ENCODE data around the gene ELAC2.
"Not testable (repeated sequence)": the region's sequence is repeated elsewhere in the genome, so short reads cannot be mapped to it uniquely, and the experiment has no call there.

The ELAC2 gene

DNA sequence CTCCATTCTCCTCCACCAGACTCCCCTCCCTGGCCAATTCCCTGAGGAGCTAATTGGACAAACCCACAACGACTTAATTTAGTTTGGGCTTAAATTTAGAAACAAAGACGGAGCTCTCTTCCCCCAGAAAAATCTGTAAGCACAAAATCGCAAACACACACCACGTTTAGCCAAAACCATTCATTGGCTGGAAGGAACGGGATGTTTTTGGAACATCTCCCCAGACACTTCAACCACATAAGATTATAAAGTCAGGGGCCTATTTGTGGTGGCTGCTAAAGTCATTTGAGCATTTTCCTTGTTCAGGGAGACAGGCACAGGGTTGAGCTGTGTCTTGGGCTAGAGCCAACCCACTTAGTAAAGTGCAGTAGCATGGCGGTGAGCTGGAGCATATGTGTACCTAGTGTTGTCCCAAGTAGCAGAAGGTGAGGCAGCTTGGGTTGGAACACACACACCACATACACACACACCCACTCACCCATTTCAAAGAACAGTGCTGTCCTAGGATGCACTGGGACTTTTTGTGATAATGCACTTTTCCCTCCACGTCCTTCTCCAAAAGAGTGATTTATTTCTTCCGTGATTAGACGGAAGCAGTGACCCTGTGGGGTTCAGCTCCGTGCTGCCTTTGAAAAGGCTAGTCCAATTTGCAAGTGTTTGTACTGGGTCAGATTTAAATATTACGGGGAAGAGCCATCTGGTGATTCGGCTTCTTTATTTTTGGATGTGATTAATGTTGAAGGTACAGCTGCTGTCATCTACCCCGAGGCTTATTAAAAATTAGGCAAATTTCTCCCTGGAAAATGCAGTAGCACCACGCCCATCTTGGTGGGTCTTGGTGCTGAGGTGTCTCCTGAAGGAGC, 32.2 kb downstream of the ELAC2 start:
- DNase-seq = peak; percentile 95

GRCh38 chr17:12983991-12984884, 33.6 kb downstream of the ELAC2 start:
- peak; percentile 87 for DNase-seq

- no peak for DNase-seq
Measured at GRCh38 chr17:12982224-12982623, 35.6 kb downstream of the ELAC2 start.

GRCh38 chr17:12979826-12980500, 37.9 kb downstream of the ELAC2 start:
- no peak for DNase-seq

DNA sequence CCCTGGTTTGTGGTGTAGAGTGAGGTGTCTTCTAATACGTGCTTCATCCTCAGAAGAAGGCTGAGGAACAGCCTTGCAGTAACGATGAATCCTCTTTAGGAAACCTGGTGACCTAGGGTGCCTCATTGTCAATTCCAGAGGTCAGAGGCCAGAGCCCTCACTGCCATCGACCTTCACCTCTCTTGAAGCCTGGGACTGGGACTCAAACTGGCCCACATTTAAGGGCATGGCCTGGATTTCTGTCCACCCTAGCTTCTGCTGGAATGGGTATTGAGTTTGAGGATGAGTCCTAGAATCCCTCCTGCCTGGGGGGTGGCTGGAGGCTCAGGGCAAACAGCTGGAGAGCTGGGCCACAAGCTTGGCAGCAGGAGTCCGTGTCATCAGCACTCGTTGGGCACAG, 38.6 kb downstream of the ELAC2 start:
- DNase-seq = no peak

DNA sequence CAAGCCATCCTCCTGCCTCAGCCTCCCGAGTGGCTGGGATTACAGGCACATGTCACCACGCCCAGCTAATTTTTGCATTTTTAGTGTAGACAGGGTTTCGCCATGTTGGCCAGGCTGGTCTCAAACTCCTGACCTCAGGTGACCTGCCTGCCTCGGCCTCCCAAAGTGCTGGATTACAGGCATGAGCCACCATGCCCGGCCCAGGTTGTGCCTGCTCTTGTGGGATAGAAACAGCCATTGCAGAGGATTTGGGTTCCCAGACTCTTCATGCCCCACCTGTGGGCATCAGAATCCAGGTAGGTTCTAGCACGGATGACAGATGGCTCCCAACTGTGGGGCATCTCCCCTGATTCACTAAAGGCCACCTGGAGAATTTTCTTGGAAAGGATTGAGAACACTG, 39.0 kb downstream of the ELAC2 start:
- not testable (repeated sequence) for DNase-seq

DNA sequence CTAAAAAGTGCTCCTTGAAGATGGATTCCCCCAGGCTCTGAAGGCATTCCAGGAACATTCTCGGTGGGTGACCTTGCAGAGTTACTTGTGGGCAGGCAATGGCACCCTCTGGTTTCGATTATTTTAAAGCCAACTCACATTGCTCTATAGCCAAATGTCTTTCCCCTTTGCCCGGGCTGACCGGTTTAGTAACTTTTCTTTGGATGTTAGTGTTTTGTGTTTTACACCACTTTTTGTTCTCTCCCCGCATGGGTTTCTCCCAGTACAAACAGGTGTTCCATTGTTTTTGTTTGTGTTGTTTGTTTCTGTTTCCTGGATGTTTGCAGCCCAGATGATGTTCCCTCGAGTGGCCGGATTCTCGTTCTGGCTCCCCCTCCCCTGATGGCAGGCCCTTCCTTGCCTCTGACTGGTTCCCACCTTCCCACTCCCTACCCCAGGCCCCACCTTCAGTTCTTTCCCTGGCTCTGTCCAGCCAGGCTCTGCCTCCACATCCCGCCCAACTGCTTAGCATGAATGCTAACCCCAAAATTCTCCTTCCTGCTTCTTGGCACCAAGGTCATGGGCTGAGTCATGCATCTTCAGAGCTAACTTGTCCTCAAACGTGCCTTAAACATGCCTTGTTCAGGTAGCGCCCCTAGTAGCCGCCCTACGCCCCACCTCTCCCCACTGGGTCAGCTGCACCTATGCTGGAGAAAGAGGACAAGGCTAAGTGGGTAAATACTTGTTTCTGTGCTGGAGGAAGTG, 40.6 kb downstream of the ELAC2 start:
- no peak for DNase-seq

- peak; percentile 13 for DNase-seq
Measured at GRCh38 chr17:12974005-12974531, 43.8 kb downstream of the ELAC2 start.

DNA sequence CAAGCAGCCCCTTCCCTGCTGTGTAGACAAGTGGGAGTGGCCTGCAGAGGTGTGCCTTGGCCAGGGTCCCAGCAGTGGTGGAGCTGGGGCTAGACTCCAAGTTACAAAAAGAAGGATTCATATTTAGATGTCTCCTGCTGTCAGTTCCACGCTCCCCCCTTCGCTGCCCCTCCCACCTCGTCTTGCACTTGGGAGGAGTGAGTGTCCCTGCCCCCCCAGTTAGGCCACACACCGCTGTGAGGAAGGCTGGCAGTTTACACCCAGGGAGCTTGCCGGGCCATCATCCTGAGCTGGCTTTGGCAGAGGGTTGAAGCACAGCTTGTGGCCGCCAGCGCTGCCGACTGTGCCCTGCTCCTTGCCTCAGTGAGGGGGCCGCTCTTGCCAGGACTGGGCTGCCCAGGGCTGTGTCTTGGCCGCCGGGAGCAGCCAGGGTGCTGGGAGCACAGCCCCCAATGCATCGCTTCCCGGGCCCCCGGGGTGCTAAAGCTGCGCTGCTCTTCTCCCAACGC, 44.3 kb downstream of the ELAC2 start:
- peak; percentile 63 for DNase-seq

GRCh38 chr17:12967962-12968361, 49.9 kb downstream of the ELAC2 start:
- no peak for DNase-seq

DNA sequence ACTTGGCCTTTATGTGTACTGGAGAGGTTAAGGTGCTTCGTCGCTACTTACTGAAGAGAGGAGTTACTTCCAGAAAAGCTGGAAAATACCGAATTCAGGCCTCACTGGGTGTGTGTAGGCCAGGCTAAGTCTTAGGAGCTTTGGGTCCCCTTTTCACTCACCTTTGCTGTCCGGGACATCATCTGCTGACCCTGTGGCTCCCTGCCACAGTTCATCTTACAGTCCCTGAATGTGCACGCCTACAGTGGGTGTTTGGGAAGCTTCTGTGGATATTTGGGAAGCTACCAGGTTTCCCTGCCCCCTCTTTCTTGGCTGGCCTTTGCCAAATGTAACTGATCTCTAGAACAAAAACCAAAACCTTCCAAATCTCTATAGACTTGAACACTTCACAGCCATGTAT, 51.4 kb downstream of the ELAC2 start:
- no peak for DNase-seq

GRCh38 chr17:12965988-12966387, 51.8 kb downstream of the ELAC2 start:
- no peak for DNase-seq

DNA sequence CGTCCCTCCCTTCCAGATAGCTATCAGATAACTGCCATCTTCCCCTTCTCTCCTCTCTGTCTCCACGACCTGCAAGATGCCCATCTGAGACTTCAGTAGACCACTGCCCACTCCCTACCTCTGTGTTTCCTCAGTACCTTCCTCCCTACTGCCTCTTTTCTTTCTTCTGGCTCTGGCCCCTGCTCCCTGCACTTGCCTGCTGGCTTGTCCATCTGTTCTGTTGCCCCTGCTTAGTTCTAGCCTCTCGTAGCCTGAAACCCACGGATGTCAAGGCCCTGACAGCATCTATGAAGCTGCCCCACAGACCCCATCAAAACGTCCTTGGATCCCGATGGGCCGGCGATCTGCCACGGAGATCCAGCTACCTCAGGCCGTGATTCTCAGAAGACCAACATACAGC, 53.0 kb downstream of the ELAC2 start:
- DNase-seq = no peak

- no peak for DNase-seq
Measured at GRCh38 chr17:12964162-12964561, 53.7 kb downstream of the ELAC2 start.

DNA sequence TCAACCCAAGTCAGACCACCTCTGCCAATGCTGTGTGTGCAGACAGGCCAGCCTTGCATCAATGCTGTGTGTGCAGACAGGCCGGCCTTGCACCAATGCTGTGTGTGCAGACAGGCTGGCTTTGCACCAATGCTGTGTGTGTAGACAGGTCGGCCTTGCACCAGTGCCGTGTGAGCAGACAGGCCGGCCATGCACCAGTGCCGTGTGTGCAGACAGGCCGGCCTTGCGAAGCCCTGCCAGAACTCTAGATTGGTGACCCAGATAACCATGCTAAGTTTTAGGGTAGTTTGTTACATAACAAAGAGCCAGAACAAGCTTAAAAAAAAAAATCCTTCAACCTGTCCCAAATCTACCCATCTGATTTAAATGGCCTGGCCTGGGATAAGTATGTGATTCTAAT, 54.3 kb downstream of the ELAC2 start:
- DNase-seq = no peak

DNA sequence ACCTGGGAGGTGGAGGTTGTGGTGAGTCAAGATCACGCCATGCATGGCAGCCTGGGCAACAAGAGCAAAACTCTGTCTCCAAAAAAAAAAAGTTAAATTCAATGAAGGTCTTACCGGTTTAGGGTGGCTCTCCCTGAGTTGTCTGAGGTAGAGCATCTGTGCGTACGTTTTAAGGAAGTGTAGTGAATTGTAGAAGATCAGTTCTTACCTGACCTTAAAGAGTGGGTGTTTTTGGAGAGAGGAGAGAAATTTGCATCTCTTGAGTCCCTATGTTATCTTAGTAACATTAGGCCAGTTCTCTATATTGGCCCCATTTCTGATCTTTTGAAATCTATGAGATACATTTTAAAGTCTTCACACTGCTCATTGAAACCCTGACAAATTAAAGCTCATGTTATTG, 56.2 kb downstream of the ELAC2 start:
- no peak for DNase-seq

DNA sequence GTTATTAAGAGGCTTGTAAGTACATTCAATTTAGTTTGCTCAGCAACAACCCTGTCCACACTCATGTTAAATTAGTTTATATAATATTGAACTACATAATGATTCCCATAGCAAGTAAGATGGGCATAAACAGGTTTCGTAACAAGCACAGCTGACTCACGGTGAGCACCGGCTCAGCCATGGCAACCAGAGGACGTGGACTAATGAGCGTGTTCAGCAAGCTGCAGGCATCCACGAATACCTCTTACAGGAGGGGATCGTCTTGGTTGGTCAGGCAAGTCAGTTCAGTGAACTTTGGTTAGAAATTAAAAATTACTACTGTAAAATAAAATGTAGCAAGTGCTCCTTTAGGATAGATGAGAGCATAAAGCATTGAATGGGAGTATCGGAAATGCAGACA, 58.4 kb downstream of the ELAC2 start:
- DNase-seq = no peak

GRCh38 chr17:12958786-12959185, 59.0 kb downstream of the ELAC2 start:
- no peak for DNase-seq

DNA sequence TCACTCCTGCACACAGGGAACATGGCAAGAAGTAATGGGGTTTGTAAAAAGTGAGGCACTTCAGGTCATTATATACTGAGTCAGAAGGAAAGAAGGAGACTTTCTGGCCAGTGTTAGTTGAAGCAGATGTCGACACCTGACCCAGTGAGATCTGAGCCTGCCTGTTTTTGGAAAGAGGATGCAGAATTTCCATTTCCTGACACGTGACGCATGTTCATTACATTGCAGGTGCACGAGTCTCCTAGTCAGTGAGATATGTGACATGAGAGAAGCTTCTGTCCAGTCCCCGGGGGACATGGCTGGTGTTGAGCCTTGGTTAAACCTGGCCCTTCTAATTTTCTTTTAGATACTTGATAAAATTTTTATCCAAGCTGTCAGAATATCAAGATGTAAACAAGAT, 62.3 kb downstream of the ELAC2 start:
- DNase-seq = no peak

- DNase-seq = no peak
Measured at GRCh38 chr17:12953156-12953555, 64.7 kb downstream of the ELAC2 start.

DNA sequence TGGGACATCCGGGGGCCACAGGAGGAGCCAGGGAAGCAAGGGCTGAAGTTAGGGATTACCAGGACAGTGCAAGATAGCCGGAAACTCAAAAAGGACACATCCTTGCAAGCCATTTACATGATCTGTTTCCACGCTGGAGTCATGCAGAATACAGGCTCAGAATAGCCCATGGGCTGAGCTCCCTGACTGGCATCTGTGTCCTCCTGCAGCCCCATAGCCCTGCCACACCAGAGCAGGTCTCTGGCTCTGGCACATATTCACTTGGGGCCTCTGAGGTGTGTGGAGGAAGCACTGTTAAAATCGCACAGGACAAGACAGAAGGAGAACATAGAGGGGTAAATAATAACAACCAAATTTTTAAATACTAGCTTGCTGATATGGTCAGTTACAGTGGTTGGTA, 65.8 kb downstream of the ELAC2 start:
- DNase-seq = no peak

GRCh38 chr17:12947047-12947446, 70.8 kb downstream of the ELAC2 start:
- DNase-seq = no peak

All from NCI-H1694 treated with DMSO at 0.1 percent for 48 hours (cell line).